ENCODE measurements around the gene MEN1. TPM values are rescaled to one million over a fixed set of nuclear protein-coding genes. Genes with fewer than 3 reads are reported as not detected.
A peak's percentile ranks its signal among the peaks of the same experiment; 100 is the strongest.

MEN1 gene
- total RNA-seq, 1 experiment from 2014 or later = 54.5 TPM

GRCh38 chr11:64788321-64789215, 21.8 kb downstream of the MEN1 start:
- TF ChIP-seq POLR2AphosphoS5 (IDR thresholded peaks at IDR 0.05; ENCODE audit: low read depth, low read length) = no peak
- TF ChIP-seq TCF7L2 (IDR thresholded peaks at IDR 0.05; ENCODE audit: low read depth, low read length) = no peak
- TF ChIP-seq SIN3A (IDR thresholded peaks at IDR 0.05; ENCODE audit: borderline replicate concordance, insufficient read depth, low read depth, low read length) = no peak
- no peak for TF ChIP-seq REST (IDR thresholded peaks at IDR 0.05; ENCODE audit: insufficient read depth in 1 of 2, low read depth in 2 of 2, low read length in 1 of 2)
- no peak for TF ChIP-seq CTCF (IDR thresholded peaks at IDR 0.05)
- Histone ChIP-seq H3K9me3 (ENCODE audit: control insufficient read depth, insufficient read depth, low read depth, low read length) (no peaks in the 10 kb centered on the region), H3K4me1 (ENCODE audit: control insufficient read depth, insufficient read depth, low read length) (no peaks in the 10 kb centered on the region), H3K36me3 (ENCODE audit: control insufficient read depth, insufficient read depth, low read length) (no peaks in the 10 kb centered on the region), H3K27me3 (ENCODE audit: control insufficient read depth, insufficient read depth, low read length) (no peaks in the 10 kb centered on the region), H3K27ac (ENCODE audit: low read length) (no peak overlapping the region), H3K4me3 (ENCODE audit: low read depth in 2 of 2, low read length in 2 of 2) (no peak overlapping the region)
- in situ Hi-C loops (cut with HindIII; ENCODE audit: low pct_unique_long_range_greater_than_20kb, low sequenced_read_pairs) = no loop called here
- ChIA-PET CTCF (interaction anchor here (0.5 to 1.7 kb wide), 3 partner anchors 10 to 222 kb away, joined by 4 to 9 read pairs (median 6); partner anchors contain the start of gene SF1), POLR2A (interaction anchor here (0.8 kb wide), 1 partner anchor 10 kb away, joined by 3 read pairs; the partner anchor contains the start of gene SF1)
- intact Hi-C loops (cut with micrococcal nuclease; ENCODE audit: unreplicated experiment) = no loop called here
- DNase-seq (ENCODE audit: low read depth, low spot score) (no peak), ATAC-seq (no peak)
- no TSS peak for BruUV-seq (replicated peaks)

GRCh38 chr11:64787526-64788320, 22.6 kb downstream of the MEN1 start:
- no TSS peak for BruUV-seq (replicated peaks)
- peak; percentile 86 for ATAC-seq
- DNase-seq (ENCODE audit: low read depth, low spot score) = peak; percentile 27
- H3K36me3 ChIP-seq (ENCODE audit: control insufficient read depth, insufficient read depth, low read length) = no peaks in the 10 kb centered on the region
- in situ Hi-C loops (cut with HindIII; ENCODE audit: low pct_unique_long_range_greater_than_20kb, low sequenced_read_pairs) = no loop called here
- intact Hi-C loops (cut with micrococcal nuclease; ENCODE audit: unreplicated experiment) = no loop called here
- no peaks in the 10 kb centered on the region for H3K27me3 ChIP-seq (ENCODE audit: control insufficient read depth, insufficient read depth, low read length)
- ChIA-PET POLR2A (interaction anchor here (0.8 kb wide), 1 partner anchor 9 kb away, joined by 3 read pairs; the partner anchor contains the start of gene SF1), CTCF (interaction anchor here (0.9 to 1.7 kb wide), 2 partner anchors 9 to 113 kb away, joined by 6 to 9 read pairs; partner anchors contain the start of gene SF1)
- no peaks in the 10 kb centered on the region for H3K9me3 ChIP-seq (ENCODE audit: control insufficient read depth, insufficient read depth, low read depth, low read length)
- no peak overlapping the region for H3K4me3 ChIP-seq (ENCODE audit: low read depth in 2 of 2, low read length in 2 of 2)
- no peaks in the 10 kb centered on the region for H3K4me1 ChIP-seq (ENCODE audit: control insufficient read depth, insufficient read depth, low read length)
- no peak overlapping the region for H3K27ac ChIP-seq (ENCODE audit: low read length)
- TF ChIP-seq CTCF (IDR thresholded peaks at IDR 0.05) (peak; percentile 99), SIN3A (IDR thresholded peaks at IDR 0.05; ENCODE audit: borderline replicate concordance, insufficient read depth, low read depth, low read length) (no peak)

All from Panc1 (cell line).